Tongue (tissue), 2 donors: Measurements from ENCODE around the gene DSG2. TPM values are rescaled to one million over a fixed set of nuclear protein-coding genes. Genes with fewer than 3 reads are reported as not detected.

Experiments used
- DNase-seq: peaks from one replicate; pipeline ENCODE4 v3.0.0-alpha.2; 2015
- total RNA-seq: library from RNA; depleted of rRNA; stranded (reverse); fragments of >200 nt; gene quantifications from one replicate; pipeline ENCODE4 v1.2.3, GENCODE V29; 2014

DSG2 gene
- total RNA-seq, 1 donor from 2014 or later: 15.2 TPM

DNA sequence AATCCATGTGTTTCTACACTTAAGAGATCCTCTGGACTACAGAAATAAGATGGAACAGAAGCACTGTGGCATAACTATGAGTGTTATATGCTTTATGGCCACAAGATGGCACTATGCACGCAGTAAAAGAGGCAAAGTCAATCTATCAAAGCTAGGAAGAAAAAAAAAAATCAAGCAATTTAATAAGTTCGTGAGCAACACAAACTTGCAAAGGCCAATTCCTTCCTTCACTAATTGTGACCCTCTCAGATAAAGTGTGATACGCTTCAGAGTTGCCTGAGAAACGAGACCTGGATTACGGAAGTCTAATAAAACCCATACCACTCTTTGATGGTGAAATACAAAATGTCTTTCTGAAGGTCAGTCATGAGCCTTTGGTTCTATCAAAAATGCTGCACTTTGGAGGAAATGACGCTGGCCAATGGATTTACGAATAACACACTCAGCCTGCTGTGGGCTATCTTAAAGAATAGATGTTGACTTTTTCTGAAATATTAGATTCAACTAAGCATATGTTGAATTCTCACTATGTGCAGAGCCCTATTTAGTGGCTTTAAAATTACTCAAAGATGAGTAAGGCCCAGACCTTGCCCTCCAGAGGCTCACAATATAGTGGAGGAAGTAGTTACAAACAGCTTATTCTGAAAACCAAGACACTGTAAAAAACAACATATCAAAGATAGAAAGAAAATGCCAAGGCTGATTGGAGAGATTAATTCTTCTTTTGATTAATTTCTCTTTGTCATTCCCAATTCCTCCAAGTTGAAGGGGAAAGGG, 58.2 kb downstream of the DSG2 start:
- peak; percentile 85 for DNase-seq

- no peak for DNase-seq
These were observed 59.5 kb downstream of the DSG2 start for GRCh38 chr18:31557446-31557845.

- no peak for DNase-seq
These were observed 60.6 kb downstream of the DSG2 start for GRCh38 chr18:31558567-31558966.

DNA sequence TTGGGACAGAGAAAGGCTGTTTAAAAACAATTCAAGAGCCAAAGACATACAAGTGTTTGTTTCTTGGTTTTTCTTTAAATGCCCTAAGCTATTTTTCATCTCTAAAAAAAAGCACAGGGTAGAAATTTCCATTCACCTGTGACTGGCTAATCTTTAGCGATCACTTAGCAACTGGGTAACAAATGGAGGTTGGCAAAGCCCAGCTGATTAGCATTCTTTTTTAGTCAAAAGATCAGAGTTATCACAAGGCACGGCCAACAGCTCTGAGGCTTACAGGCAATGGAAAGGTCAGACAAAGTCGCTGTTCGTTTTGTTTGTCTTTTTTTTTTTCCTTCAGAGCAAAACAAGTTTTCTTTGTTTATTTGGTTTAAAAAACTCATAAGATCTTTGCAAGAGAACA, 64.7 kb downstream of the DSG2 start:
- DNase-seq: no peak

DNA sequence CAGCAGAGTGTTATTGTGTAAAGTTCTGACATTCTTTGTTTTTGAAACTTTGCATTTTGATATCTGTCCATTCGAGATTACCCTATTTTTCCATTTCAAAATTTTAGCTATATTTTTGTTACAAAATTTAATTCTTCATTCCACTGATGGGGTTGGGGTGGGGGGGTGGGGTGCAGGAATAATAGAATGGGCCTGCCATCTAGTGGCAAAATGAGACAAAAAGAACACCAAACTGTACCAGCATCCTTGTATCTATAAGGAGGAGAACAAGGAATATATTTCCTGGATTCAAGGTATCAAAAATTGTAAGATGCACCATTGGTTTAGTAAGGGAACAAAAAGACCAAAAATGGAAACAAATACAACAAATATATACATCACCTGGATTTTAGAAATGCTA, 65.8 kb downstream of the DSG2 start:
- no peak for DNase-seq

GRCh38 chr18:31565345-31565744, 67.4 kb downstream of the DSG2 start:
- no peak for DNase-seq

GRCh38 chr18:31565782-31566512, 68.0 kb downstream of the DSG2 start:
- no peak for DNase-seq

DNA sequence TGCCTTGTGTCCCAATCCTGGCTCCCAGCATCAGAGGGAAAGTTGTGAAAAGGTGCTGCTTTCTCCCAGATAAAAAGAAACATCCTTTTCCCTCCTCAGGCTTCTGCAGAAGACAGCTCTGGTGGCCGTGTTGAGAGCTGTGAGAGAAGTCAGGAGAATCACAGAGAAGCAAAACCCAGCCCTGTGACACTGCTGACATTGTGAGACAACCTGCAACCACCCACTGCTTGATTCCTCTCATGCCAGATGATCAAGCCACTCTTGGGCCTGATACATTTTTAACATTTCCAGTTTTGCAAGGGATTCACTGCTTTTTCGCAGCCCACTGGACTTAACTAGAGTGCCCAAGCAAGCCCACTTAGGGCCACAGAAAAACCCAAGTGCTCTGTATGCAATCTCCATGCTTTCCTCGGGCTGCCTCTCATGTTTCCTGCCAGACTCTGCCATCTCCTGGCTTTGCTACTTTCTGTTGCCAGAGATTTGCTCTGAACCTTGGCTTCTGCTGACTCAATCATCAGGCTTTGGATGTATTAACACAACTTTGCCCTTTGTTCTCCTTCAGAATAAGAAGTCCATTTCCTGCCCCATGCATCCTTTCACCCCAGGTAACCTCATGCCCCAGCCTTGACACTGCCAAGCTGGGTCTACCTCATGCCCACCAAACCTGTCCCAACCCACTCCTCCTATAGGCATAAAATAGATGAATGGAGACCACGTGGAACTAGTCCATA, 68.8 kb downstream of the DSG2 start:
- no peak for DNase-seq

GRCh38 chr18:31572368-31572767, 74.4 kb downstream of the DSG2 start:
- no peak for DNase-seq

- no peak for DNase-seq
These were observed 75.1 kb downstream of the DSG2 start for GRCh38 chr18:31573051-31573450.

- DNase-seq: no peak
These were observed 76.4 kb downstream of the DSG2 start for GRCh38 chr18:31574359-31574758.

DNA sequence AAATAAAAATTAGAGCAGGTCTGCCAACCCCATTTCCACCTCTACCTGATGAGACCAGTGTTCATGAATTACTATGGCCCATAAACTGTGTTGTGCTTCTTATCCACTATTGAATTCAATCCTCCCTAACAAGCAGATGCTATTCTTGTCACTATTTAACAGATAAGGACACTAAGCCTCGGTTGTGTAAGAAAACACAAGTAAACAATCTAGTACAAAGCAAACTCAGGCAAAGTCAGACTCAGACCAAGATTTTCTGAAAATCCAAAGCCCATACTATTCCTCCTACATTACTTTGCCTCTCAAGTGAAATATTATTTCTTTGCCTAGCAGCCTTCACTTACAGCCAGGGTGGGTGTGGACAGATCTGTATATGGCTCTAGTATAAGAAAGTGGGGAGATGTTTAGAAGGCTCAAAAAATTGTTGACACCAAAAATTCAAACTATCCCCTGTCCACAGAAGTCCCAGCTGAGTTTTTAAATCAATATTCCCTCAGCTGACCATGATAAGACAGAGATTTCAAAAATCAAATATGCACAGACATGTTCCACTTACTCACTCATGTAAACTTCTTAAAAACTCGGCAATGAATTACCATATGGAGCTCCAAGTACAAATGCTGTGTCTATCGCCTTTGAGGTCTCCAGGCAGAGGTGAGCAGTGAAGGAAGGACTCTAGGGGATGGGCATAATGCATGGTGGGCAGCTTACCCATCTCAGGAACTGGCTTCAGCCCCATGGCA, 77.7 kb downstream of the DSG2 start:
- DNase-seq: no peak

DNA sequence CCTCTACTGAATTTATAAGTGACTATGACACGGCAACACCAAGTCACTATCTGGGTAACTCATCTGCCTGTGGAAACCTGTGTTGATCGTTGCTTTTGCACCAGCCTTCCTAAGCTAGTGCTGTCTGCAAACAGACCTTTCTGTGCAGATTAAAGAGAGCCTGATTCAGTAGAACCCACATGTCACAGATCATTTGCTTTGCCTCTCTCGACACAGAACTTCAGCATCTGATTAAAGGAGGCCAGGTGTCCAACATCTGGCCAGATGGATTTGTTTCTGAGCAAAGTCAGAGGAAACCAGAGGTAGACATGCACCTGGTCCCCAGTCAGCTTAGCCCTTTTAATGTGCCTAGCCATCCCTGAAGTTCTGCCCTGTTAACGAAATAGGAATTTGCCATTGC, 78.7 kb downstream of the DSG2 start:
- no peak for DNase-seq

- DNase-seq: no peak
These were observed 79.2 kb downstream of the DSG2 start for GRCh38 chr18:31577195-31577594.

DNA sequence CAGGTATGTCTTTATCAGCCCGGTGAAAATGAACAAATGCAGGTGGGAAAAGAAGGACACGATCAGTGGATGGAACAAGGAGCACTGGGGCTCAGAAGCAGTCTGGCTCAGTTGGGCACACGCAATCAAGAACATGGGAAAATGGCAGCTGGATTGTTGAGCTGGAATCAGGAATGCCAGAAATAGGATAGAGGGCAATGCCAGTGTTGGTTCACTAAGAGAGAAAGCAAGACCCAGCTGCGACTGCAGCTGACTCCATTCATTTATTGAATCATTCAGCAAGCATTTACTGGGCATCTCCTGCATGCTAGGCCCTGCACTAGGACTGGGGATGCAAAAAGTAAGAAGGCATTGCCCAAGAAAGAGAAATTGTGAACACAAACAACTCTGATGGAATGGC, 80.1 kb downstream of the DSG2 start:
- no peak for DNase-seq

- no peak for DNase-seq
These were observed 81.4 kb downstream of the DSG2 start for GRCh38 chr18:31579375-31579774.

DNA sequence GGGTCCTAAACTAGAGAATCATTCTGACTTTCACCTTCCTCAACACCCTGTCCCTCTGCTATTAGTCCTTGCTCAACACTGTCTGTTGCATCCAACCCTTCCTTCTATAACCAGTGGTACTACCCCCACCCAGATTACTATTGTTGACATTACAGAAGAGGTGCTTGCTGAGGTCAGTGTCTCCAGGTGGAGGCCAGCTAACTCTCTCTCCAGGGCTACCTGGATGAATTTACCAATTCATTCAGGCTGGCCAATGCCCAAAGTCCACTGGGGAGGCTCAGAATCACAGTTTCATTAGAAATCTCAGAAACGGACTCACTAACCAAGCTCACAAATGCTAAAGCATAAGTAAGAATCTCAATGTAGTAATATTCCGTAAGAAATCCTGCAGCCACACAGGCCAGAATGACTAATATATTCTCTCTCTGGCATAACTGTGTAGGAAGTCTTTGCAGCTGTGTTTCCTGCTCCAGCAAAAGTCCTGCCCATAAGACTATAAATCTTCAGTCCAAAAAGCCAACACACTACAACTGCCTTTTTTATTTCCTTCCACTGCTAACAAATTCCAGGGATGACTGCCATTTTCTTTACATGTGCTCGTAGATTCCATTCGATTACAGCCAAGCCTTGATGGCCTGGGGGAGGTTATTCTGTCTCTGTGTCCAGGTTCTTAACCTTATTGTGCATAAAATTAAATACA, 83.7 kb downstream of the DSG2 start:
- no peak for DNase-seq

DNA sequence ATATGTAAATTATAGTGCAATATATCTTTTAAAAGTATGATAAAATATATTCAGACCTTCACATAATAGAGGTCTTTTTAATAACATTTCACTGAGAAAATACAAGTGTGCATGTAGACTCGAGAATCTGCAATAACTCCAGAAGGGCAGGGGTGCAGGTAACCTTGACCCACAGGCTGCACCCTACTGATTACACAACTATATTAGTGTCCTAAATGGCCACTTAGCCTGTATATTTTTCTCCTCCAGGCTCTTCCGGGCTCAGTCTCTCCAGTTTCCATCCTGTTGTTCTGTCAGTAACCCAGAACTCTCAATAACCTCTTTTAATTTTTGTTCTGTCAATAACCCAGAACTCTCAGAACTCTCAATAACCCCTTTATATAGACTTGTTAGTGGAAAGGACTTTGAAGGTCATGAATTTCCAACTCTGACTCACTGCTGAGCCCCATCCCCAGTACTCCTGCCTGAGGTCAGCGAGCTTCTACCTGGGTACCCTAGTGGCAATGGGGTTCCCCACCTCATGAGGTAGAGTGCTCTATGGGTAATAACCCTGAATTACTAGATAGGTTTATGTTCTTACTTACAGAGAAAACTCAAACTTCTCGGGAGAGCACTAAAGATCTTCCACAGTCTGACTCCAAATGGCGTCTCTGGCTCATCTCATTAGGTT, 85.3 kb downstream of the DSG2 start:
- DNase-seq: no peak

DNA sequence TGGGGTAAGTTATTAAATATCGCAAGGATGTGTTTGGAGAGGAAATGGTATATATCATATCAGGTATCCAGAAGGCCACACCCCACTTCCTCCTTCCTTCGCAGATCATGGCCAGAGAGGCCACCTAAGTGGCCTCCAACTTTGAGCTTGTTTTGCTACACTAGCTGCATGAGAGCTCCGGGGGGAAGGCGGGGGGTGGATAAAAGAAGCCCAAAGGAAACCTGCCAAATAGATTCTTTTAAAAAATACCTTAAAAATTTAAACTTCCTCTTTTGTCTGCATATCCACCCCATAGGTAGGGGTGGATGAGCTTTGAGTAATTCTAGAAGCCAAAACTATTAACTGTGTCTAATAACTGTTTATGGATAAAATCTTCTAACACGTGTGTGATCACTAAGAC, 88.0 kb downstream of the DSG2 start:
- DNase-seq: no peak

DNA sequence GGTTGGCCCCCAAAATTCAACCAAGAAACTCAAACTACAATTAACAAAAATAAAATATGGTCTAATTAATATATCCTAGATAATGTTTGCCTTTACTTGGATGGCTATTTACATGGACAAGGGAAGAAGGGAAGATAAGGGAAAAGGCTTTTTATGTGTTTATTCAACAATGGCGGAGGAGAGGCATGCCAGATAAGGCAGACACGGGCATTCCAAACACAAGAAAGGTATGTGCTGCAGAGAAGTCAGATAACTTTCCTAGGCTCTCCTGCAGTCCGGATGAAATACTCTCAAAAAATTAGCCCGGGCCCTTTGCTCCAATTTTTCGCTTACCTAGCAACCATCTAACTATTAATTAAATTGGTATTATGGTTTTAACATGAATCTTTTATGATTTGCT, 88.6 kb downstream of the DSG2 start:
- DNase-seq: no peak

- no peak for DNase-seq
These were observed 89.6 kb downstream of the DSG2 start for GRCh38 chr18:31587529-31587928.
